Prostate gland (tissue), 2 donors: Measurements from ENCODE around the gene TP53BP2. TPM values are rescaled to one million over a fixed set of nuclear protein-coding genes. Genes with fewer than 3 reads are reported as not detected.
A peak's percentile ranks its signal among the peaks of the same experiment; 100 is the strongest.

Experiments
- DNase-seq: peaks from one replicate; pipeline ENCODE4 v3.0.0-alpha.2; 2019; ENCODE audit warnings: low spot score
- H3K27ac ChIP-seq, 2 donors: fragments of 200-600 bp; sonication (generic); 2 replicates each; pipeline ENCODE4 v1.5.1; 2017 to 2019
- H3K27me3 ChIP-seq: fragments of 200-600 bp; sonication (generic); replicated peaks from 2 replicates; pipeline ENCODE4 v1.5.1; 2019; ENCODE audit not compliant: insufficient read depth
- H3K36me3 ChIP-seq, 2 donors: fragments of 200-600 bp; sonication (generic); 1 replicate in 1 of 2; 2 replicates in 1 of 2; pipeline versions ENCODE4 v1.5.1 to v1.8.1; 2017 to 2019
- H3K4me1 ChIP-seq: fragments of 200-600 bp; sonication (generic); replicated peaks from 2 replicates; pipeline ENCODE4 v1.5.1; 2019
- H3K4me3 ChIP-seq, 2 donors: fragments of 200-600 bp; sonication (generic); 2 replicates each; pipeline ENCODE4 v1.5.1; 2017 to 2019
- H3K9me3 ChIP-seq: fragments of 200-600 bp; sonication (generic); 2 replicates; pipeline ENCODE4 v1.5.1; 2017
- POLR2A ChIP-seq: fragments of 450-650 bp; IDR thresholded peaks from one replicate; pipeline ENCODE4 v1.6.1; 2016; ENCODE audit warnings: antibody characterized with exemption, mild to moderate bottlenecking
- POLR2AphosphoS5 ChIP-seq: sonication (generic); formaldehyde crosslinking; IDR thresholded peaks from one replicate; pipeline ENCODE4 v1.6.1; 2017; ENCODE audit warnings: antibody characterized with exemption
- WGBS: methylation state at CpG from one replicate; pipeline ENCODE4 v1.1.5; 2018; 5-methylcytosine and 5-hydroxymethylcytosine counted together
- intact Hi-C: fragments of 100-400 bp; cut with DNase I; formaldehyde crosslinking; loops from one replicate; pipeline ENCODE4 v1.14.2; 2022
- total RNA-seq, 2 donors: library from RNA; depleted of rRNA; stranded (reverse); fragments of >200 nt; gene quantifications; one replicate each; pipeline ENCODE4 v1.1.0, GENCODE V29; 2016
- TF ChIP-seq, protein P1 (sequence below), 4 experiments: fragments of 200-600 bp in 2 of 4; fragments of 450-650 bp in 2 of 4; sonication (generic) in 2 of 4; IDR thresholded peaks; 1 replicate in 3 of 4; 2 replicates in 1 of 4; pipeline ENCODE4 v1.5.1; 2016 to 2019; ENCODE audit warnings: antibody characterized with exemption in 4 of 4, mild to moderate bottlenecking in 2 of 4, moderate library complexity in 2 of 4

TP53BP2 gene
- total RNA-seq, 2 donors from 2014 or later, result 28.0 to 103 TPM

DNA sequence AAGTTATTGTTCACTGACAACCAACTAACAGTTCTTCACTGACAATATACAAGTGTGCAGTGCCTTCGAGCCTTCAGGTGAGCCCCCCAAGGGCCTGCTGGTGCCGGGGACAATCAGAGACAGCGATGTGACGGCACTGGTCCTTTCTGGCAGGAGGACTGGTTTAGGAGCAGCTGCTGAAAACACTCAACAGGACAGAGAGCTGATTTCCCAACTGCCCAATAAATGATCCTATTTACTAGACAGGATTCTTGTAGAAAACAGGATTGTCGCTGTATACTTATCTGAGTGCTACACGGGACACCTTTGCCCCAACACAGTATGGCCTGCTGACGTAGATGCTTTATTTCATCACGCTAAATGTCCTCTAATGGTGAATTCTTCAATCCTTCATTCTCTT is 65.4 kb downstream of the TP53BP2 start:
- no peaks in the 10 kb centered on the region for H3K9me3 ChIP-seq
- intact Hi-C loops, result no loop called here
- H3K36me3 ChIP-seq, result no peaks in the 10 kb centered on the region
- no peak for TF ChIP-seq POLR2A
- TF ChIP-seq, protein P1, sequence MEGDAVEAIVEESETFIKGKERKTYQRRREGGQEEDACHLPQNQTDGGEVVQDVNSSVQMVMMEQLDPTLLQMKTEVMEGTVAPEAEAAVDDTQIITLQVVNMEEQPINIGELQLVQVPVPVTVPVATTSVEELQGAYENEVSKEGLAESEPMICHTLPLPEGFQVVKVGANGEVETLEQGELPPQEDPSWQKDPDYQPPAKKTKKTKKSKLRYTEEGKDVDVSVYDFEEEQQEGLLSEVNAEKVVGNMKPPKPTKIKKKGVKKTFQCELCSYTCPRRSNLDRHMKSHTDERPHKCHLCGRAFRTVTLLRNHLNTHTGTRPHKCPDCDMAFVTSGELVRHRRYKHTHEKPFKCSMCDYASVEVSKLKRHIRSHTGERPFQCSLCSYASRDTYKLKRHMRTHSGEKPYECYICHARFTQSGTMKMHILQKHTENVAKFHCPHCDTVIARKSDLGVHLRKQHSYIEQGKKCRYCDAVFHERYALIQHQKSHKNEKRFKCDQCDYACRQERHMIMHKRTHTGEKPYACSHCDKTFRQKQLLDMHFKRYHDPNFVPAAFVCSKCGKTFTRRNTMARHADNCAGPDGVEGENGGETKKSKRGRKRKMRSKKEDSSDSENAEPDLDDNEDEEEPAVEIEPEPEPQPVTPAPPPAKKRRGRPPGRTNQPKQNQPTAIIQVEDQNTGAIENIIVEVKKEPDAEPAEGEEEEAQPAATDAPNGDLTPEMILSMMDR (IDR thresholded peaks at IDR 0.05), result no peak
- TF ChIP-seq POLR2AphosphoS5, result no peak
- no peaks in the 10 kb centered on the region for H3K4me1 ChIP-seq
- no peaks in the 10 kb centered on the region for H3K27me3 ChIP-seq
- no peak overlapping the region for H3K27ac ChIP-seq
- H3K4me3 ChIP-seq, result no peak overlapping the region
- DNase-seq, result no peak
- WGBS, result 95% methylated on average over 8 of the region's 8 CpGs

DNA sequence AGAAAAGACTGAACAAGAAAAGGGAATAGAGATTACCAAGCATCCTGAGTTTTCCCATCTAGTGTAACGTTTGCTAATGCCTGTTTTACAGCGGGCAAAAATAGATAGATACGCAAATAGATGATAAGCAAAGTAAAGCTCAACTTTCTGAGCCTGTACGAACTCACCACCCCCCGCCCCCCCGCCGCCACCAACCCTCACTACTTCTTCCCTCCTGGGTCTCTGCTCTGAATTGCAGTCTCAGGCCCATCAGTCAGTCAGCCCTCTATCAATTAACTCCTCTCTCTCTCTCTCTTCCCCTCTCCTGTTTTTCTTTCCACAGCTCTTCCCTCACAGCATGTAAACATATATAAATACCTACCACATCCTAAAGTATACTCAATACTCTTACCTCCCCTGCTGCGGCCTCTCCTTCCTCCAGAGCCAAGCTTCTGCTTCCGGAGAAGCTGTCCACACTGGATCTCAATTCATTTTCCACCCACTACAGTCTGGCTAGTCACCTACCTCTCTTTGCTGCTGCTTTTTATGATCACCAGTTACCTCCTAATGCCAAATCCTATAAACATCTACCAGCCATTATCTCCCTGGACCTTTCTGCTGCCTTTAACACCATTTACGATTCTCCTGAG is 68.8 kb downstream of the TP53BP2 start:
- no peak for TF ChIP-seq POLR2A
- TF ChIP-seq, protein P1 (IDR thresholded peaks at IDR 0.05), result no peak
- TF ChIP-seq POLR2AphosphoS5, result no peak
- H3K36me3 ChIP-seq, result no peaks in the 10 kb centered on the region
- no peaks in the 10 kb centered on the region for H3K9me3 ChIP-seq
- WGBS, result 76% methylated on average over 10 of the region's 10 CpGs
- H3K27ac ChIP-seq, result no peak overlapping the region
- DNase-seq, result peak; percentile 2
- H3K4me3 ChIP-seq, result no peak overlapping the region
- H3K27me3 ChIP-seq, result no peaks in the 10 kb centered on the region
- intact Hi-C loops, result loop anchor here (10.0 kb wide), 1 partner anchor 68 kb away; the partner anchor contains the start of gene TP53BP2
- no peaks in the 10 kb centered on the region for H3K4me1 ChIP-seq

DNA sequence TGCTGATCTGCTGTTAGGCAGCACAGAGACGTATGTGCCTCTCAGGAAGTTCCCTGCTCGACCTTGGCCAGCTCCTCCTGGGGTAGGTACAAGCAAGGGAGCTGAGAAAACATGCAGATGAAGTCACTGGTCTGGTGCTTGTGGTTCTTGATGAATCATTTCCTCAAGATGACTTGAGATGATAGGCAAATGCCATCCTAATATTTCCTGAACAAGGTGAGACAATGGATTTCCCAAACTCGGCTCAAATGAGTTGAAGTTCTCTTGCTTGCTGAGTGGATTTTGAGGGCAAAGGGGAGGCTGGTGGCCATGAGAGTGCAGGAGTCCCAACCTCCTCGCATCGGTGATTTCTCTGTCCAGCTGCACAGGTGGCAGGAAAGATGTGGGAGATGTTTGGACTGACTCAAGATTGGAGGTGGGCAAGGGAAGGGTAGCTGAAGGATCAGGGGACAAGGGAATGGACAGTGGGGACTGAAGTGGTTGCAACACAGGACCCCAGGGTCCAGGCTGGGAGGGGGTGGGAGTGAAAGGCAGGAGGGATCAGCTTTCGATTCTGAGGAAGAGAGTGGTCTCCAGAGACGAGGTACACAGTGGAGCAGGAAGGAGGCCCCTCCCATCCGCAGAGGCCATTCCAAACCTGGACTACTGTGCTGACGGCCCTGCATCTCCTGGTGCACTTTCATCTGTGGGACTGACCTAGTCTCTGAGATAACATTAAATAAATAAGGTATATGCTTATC is 69.5 kb downstream of the TP53BP2 start:
- H3K9me3 ChIP-seq, result no peaks in the 10 kb centered on the region
- no peak for DNase-seq
- intact Hi-C loops, result loop anchor here (10.0 kb wide), 1 partner anchor 69 kb away; the partner anchor contains the start of gene TP53BP2
- no peaks in the 10 kb centered on the region for H3K36me3 ChIP-seq
- H3K27ac ChIP-seq, result no peak overlapping the region
- H3K4me3 ChIP-seq, result no peak overlapping the region
- no peaks in the 10 kb centered on the region for H3K4me1 ChIP-seq
- TF ChIP-seq POLR2A (no peak), POLR2AphosphoS5 (no peak)
- TF ChIP-seq, protein P1 (IDR thresholded peaks at IDR 0.05), result no peak
- H3K27me3 ChIP-seq, result no peaks in the 10 kb centered on the region
- WGBS, result 55% methylated on average over 9 of the region's 9 CpGs

DNA sequence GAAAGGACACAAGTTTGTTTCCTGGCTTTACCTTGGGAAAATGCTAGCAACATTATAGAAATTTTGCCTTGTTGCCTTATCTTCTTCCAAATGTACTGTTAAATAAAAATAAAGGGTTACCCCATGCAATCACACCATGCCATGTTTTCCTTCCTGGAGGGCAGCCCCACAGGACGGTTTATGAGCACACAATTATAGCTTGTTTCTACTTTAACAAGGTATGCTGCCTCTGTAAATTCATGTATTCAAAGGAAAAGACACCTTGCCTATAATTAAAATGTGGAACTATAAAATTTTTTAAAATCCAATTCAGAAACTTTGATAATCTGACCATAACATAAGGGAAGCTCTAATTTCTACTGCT is 70.1 kb downstream of the TP53BP2 start:
- 30% methylated on average over 1 of the region's 1 CpG for WGBS

More for the DNA sequence above, 70.1 kb downstream of the TP53BP2 start:
- Histone ChIP-seq H3K27me3 (no peaks in the 10 kb centered on the region), H3K27ac (no peak overlapping the region), H3K4me3 (no peak overlapping the region), H3K36me3 (peaks cover 0 to 4% of the 10 kb centered on the region in 2 donors), H3K9me3 (no peaks in the 10 kb centered on the region), H3K4me1 (no peaks in the 10 kb centered on the region)
- TF ChIP-seq POLR2A (no peak), POLR2AphosphoS5 (no peak)
- TF ChIP-seq, protein P1 (IDR thresholded peaks at IDR 0.05), result no peak
- DNase-seq, result no peak
- intact Hi-C loops, result loop anchor here (10.0 kb wide), 1 partner anchor 69 kb away; the partner anchor contains the start of gene TP53BP2
